ENCODE results near the gene NEUROD2. TPM values are rescaled to one million over a fixed set of nuclear protein-coding genes. Genes with fewer than 3 reads are reported as not detected.

The NEUROD2 gene
- total and polyA plus RNA-seq, 2 of the 13 experiments (the other 11 are each of a cell fraction or from before 2014, with no cell fraction given): not detected

- TF ChIP-seq EP300 (IDR thresholded peaks at IDR 0.05; ENCODE audit: low read depth in 2 of 2, low read length in 2 of 2) (no peak), EP300 (CRISPR knock-in tag; IDR thresholded peaks at IDR 0.05; ENCODE audit: borderline replicate concordance) (0 out of 2 replicates have a peak, but pooled peaks have one; percentile 21), MZF1 (CRISPR knock-in tag; IDR thresholded peaks at IDR 0.05; ENCODE audit: borderline replicate concordance) (0 out of 2 replicates have a peak, but pooled peaks have one; percentile 47), ZEB1 (IDR thresholded peaks at IDR 0.05; ENCODE audit: insufficient replicate concordance, low read depth) (peak; percentile 52), MTA1 (CRISPR knock-in tag; IDR thresholded peaks at IDR 0.05; ENCODE audit: borderline replicate concordance) (no peak)
- TF ChIP-seq, protein P1, sequence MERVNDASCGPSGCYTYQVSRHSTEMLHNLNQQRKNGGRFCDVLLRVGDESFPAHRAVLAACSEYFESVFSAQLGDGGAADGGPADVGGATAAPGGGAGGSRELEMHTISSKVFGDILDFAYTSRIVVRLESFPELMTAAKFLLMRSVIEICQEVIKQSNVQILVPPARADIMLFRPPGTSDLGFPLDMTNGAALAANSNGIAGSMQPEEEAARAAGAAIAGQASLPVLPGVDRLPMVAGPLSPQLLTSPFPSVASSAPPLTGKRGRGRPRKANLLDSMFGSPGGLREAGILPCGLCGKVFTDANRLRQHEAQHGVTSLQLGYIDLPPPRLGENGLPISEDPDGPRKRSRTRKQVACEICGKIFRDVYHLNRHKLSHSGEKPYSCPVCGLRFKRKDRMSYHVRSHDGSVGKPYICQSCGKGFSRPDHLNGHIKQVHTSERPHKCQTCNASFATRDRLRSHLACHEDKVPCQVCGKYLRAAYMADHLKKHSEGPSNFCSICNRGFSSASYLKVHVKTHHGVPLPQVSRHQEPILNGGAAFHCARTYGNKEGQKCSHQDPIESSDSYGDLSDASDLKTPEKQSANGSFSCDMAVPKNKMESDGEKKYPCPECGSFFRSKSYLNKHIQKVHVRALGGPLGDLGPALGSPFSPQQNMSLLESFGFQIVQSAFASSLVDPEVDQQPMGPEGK (CRISPR knock-in tag; IDR thresholded peaks at IDR 0.05): peak; percentile 71
- TF ChIP-seq, protein P2, sequence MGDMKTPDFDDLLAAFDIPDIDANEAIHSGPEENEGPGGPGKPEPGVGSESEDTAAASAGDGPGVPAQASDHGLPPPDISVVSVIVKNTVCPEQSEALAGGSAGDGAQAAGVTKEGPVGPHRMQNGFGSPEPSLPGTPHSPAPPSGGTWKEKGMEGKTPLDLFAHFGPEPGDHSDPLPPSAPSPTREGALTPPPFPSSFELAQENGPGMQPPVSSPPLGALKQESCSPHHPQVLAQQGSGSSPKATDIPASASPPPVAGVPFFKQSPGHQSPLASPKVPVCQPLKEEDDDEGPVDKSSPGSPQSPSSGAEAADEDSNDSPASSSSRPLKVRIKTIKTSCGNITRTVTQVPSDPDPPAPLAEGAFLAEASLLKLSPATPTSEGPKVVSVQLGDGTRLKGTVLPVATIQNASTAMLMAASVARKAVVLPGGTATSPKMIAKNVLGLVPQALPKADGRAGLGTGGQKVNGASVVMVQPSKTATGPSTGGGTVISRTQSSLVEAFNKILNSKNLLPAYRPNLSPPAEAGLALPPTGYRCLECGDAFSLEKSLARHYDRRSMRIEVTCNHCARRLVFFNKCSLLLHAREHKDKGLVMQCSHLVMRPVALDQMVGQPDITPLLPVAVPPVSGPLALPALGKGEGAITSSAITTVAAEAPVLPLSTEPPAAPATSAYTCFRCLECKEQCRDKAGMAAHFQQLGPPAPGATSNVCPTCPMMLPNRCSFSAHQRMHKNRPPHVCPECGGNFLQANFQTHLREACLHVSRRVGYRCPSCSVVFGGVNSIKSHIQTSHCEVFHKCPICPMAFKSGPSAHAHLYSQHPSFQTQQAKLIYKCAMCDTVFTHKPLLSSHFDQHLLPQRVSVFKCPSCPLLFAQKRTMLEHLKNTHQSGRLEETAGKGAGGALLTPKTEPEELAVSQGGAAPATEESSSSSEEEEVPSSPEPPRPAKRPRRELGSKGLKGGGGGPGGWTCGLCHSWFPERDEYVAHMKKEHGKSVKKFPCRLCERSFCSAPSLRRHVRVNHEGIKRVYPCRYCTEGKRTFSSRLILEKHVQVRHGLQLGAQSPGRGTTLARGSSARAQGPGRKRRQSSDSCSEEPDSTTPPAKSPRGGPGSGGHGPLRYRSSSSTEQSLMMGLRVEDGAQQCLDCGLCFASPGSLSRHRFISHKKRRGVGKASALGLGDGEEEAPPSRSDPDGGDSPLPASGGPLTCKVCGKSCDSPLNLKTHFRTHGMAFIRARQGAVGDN (CRISPR knock-in tag; IDR thresholded peaks at IDR 0.05): peak; percentile 39
These were observed 23.7 kb upstream of the NEUROD2 start (continued) for GRCh38 chr17:39631403-39631802.

Measured in HepG2 (cell line).